ENCODE data around the gene ETS1.
A peak's percentile ranks its signal among the peaks of the same experiment; 100 is the strongest.

The ETS1 gene

GRCh38 chr11:128618603-128619002 lies 31.2 kb upstream of the ETS1 start:
- no peak for DNase-seq (ENCODE audit: low read depth)

GRCh38 chr11:128616161-128616560 lies 28.8 kb upstream of the ETS1 start:
- DNase-seq (ENCODE audit: low read depth): no peak

GRCh38 chr11:128615612-128616011 lies 28.3 kb upstream of the ETS1 start:
- no peak for DNase-seq (ENCODE audit: low read depth)

GRCh38 chr11:128615076-128615475 lies 27.7 kb upstream of the ETS1 start:
- no peak for DNase-seq (ENCODE audit: low read depth)

- no peak for DNase-seq (ENCODE audit: low read depth)
Measured at GRCh38 chr11:128614026-128614425, 26.7 kb upstream of the ETS1 start.

GRCh38 chr11:128613300-128613995 lies 26.1 kb upstream of the ETS1 start:
- DNase-seq (ENCODE audit: low read depth): no peak

- peak; percentile 41 for DNase-seq (ENCODE audit: low read depth)
Measured at GRCh38 chr11:128610721-128611617, 23.6 kb upstream of the ETS1 start.

- no peak for DNase-seq (ENCODE audit: low read depth)
Measured at GRCh38 chr11:128609785-128610184, 22.4 kb upstream of the ETS1 start.

GRCh38 chr11:128608746-128609407 lies 21.5 kb upstream of the ETS1 start:
- no peak for DNase-seq (ENCODE audit: low read depth)

GRCh38 chr11:128607819-128608218 lies 20.5 kb upstream of the ETS1 start:
- no peak for DNase-seq (ENCODE audit: low read depth)

GRCh38 chr11:128604723-128605122 lies 17.4 kb upstream of the ETS1 start:
- DNase-seq (ENCODE audit: low read depth): no peak

GRCh38 chr11:128603752-128604414 lies 16.5 kb upstream of the ETS1 start:
- no peak for DNase-seq (ENCODE audit: low read depth)

GRCh38 chr11:128603003-128603696 lies 15.8 kb upstream of the ETS1 start:
- no peak for DNase-seq (ENCODE audit: low read depth)

- DNase-seq (ENCODE audit: low read depth): no peak
Measured at GRCh38 chr11:128599729-128600128, 12.4 kb upstream of the ETS1 start.

- no peak for DNase-seq (ENCODE audit: low read depth)
Measured at GRCh38 chr11:128598506-128599150, 11.3 kb upstream of the ETS1 start.

- DNase-seq (ENCODE audit: low read depth): no peak
Measured at GRCh38 chr11:128598096-128598495, 10.7 kb upstream of the ETS1 start.

- DNase-seq (ENCODE audit: low read depth): no peak
Measured at GRCh38 chr11:128597209-128597608, 9.9 kb upstream of the ETS1 start.

- no peak for DNase-seq (ENCODE audit: low read depth)
Measured at GRCh38 chr11:128596250-128596649, 8.9 kb upstream of the ETS1 start.

- DNase-seq (ENCODE audit: low read depth): no peak
Measured at GRCh38 chr11:128595775-128596174, 8.4 kb upstream of the ETS1 start.

- no peak for DNase-seq (ENCODE audit: low read depth)
Measured at GRCh38 chr11:128595221-128595620, 7.9 kb upstream of the ETS1 start.

- DNase-seq (ENCODE audit: low read depth): no peak
Measured at GRCh38 chr11:128594226-128594625, 6.9 kb upstream of the ETS1 start.

Data from activated T-cell treated with anti-CD3 and anti-CD28 coated beads for 24 hours (primary cell).